Neural progenitor cell (in vitro differentiated cells): ENCODE results near the gene SND1.

Experiments used
- CTCF ChIP-seq: fragments of 200-600 bp; sonication (generic); IDR thresholded peaks from 2 replicates; pipeline ENCODE4 v1.5.1; 2017; ENCODE audit warnings: antibody characterized with exemption, mild to moderate bottlenecking
- EZH2 ChIP-seq: fragments of 200-600 bp; sonication (generic); IDR thresholded peaks from 2 replicates; pipeline ENCODE4 v1.6.1; 2017; ENCODE audit warnings: antibody characterized with exemption, mild to moderate bottlenecking, moderate library complexity
- EZH2phosphoT487 ChIP-seq: fragments of 200-600 bp; sonication (generic); IDR thresholded peaks from 2 replicates; pipeline ENCODE4 v1.6.1; 2017; ENCODE audit warnings: antibody characterized with exemption

- TF ChIP-seq EZH2 (no peak), CTCF (no peak), EZH2phosphoT487 (no peak)
Observed at GRCh38 chr7:128097211-128097731, 445.3 kb downstream of the SND1 start.
